Heart left ventricle (tissue), 16 donors: ENCODE results near the gene SLC17A5. TPM values are rescaled to one million over a fixed set of nuclear protein-coding genes. Genes with fewer than 3 reads are reported as not detected.

Experiments
- ATAC-seq, 4 donors: fragments of 200-7000 bp; cut with Tn5 transposase; one replicate each; pipeline ENCODE4 v1.9.1; 2020 to 2022; ENCODE audit warnings: moderate library complexity in 4 of 4, mild to moderate bottlenecking in 3 of 4, moderate number of reproducible peaks in 1 of 4
- DNase-seq, 5 donors: peaks; one replicate each; pipeline ENCODE4 v3.0.0-alpha.2; 2020
- H3K27ac ChIP-seq, 12 donors: fragments of 200-600 bp; sonication (generic) in 4 of 12; one replicate each; pipeline versions ENCODE4 v1.5.0 to v1.8.0; 2016 to 2022; ENCODE audit warnings: mild to moderate bottlenecking in 2 of 12
- H3K27me3 ChIP-seq, 9 donors: fragments of 200-600 bp; sonication (generic) in 2 of 9; one replicate each; pipeline versions ENCODE4 v1.5.1 to v1.8.0; 2016 to 2022; ENCODE audit warnings: mild to moderate bottlenecking in 3 of 9
- H3K36me3 ChIP-seq, 9 donors: fragments of 200-600 bp; sonication (generic) in 2 of 9; one replicate each; pipeline versions ENCODE4 v1.5.0 to v1.8.0; 2018 to 2022; ENCODE audit warnings: mild to moderate bottlenecking in 2 of 9
- H3K4me1 ChIP-seq, 12 donors: fragments of 200-600 bp; sonication (generic) in 4 of 12; one replicate each; pipeline versions ENCODE4 v1.5.0 to v1.8.0; 2016 to 2022; ENCODE audit warnings: mild to moderate bottlenecking in 3 of 12
- H3K4me3 ChIP-seq, 12 donors: fragments of 200-600 bp; sonication (generic) in 4 of 12; one replicate each; pipeline versions ENCODE4 v1.5.0 to v1.8.0; 2017 to 2022; ENCODE audit warnings: mild to moderate bottlenecking in 9 of 12, moderate library complexity in 4 of 12
- H3K9me3 ChIP-seq, 12 donors: fragments of 200-600 bp; sonication (generic) in 4 of 12; one replicate each; pipeline versions ENCODE4 v1.5.0 to v1.8.0; 2016 to 2022; ENCODE audit warnings: mild to moderate bottlenecking in 1 of 12
- CTCF ChIP-seq, 12 donors: fragments of 200-600 bp; sonication (generic) in 4 of 12; IDR thresholded peaks; one replicate each; pipeline versions ENCODE4 v1.5.0 to v1.8.0; 2018 to 2022; ENCODE audit warnings: antibody characterized with exemption in 12 of 12, mild to moderate bottlenecking in 5 of 12
- POLR2A ChIP-seq, 2 donors: fragments of 450-650 bp; IDR thresholded peaks; one replicate each; pipeline ENCODE4 v1.6.1; 2017; ENCODE audit warnings: antibody characterized with exemption in 2 of 2, mild to moderate bottlenecking in 2 of 2, moderate library complexity in 2 of 2
- WGBS, 4 donors: extraction: QIAGEN DNeasy Blood & Tissue Kit in 2 of 4; methylation state at CpG; one replicate each; pipeline versions ENCODE4 v1.1.5 to v1.1.7; 2013 to 2018; 5-methylcytosine and 5-hydroxymethylcytosine counted together
- intact Hi-C, 10 donors: fragments of 100-400 bp; cut with DNase I; formaldehyde crosslinking; loops; one replicate each; pipeline versions ENCODE4 v1.11.1 to v1.14.2; 2022
- polyA plus RNA-seq, 2 donors: library from polyadenylated mRNA; stranded (reverse); fragments of 200-250 nt; gene quantifications; one replicate each; pipeline ENCODE4 v1.2.3, GENCODE V29; 2013
- total RNA-seq, 9 donors: library from RNA; depleted of rRNA in 2 of 9; stranded (reverse); fragments of >200 nt in 2 of 9; fragmentation: NEBNext Ultra II Directional in 3 of 9; extraction: Animal tissue kit (Norgen Biotek cat#: 25700) in 3 of 9; gene quantifications; one replicate each; pipeline versions ENCODE4 v1.1.0 to v1.2.4, GENCODE V29; 2016 to 2023
- donor health status: ischemic (EF 13 %, LVEDD 7.1; RV severe dilation, severe dysfunction).
- donor health status: healthy with polysubstance abuse.
- donor health status: DM: no; HTN: yes; CAD: no.
- donor health status: DM: no; HTN: no; CAD: no.
- donor health status: ischemic (EF 25% LVEDD 6.9; RV normal size, moderate dysfunction).
- donor health status: ischemic (EF 25% LVEDD 5.7; RV mildly dilated, moderate dysfunction).
- donor health status: healthy.
- donor health status: DM: yes; HTN: yes; CAD: no.
- donor health status: ischemic (EF 35%, LVEDD 5.7; RV mildly dilated, moderate dysfunction).
- donor health status: nonischemic (EF 11% LVEDD 7.7; RV severe dilation, severe dysfunction).
- donor health status: DM: yes; HTN: yes; CAD: no.
- donor health status: PGD.
- donor health status: ischemic (EF 29% LVEDD 5.4; RV normal size, mild dysfunction).
- donor health status: nonischemic (EF 23%, LVEDD 6.1; RV moderate dilation, normal function).

SLC17A5 gene
- total and polyA plus RNA-seq, 11 donors = 2.1 to 10.6 (median 7.5) TPM

- H3K4me3 ChIP-seq = no peak overlapping the region
- ATAC-seq = no peak
- WGBS, 4 donors = 90 to 98% (median 93%) methylated on average over 1 of the region's 1 CpG
- no peaks in the 10 kb centered on the region for H3K36me3 ChIP-seq
- H3K27ac ChIP-seq = no peak overlapping the region
- TF ChIP-seq CTCF (IDR thresholded peaks at IDR 0.05) (no peak), POLR2A (IDR thresholded peaks at IDR 0.05) (no peak)
- H3K4me1 ChIP-seq = no peaks in the 10 kb centered on the region
- no peaks in the 10 kb centered on the region for H3K9me3 ChIP-seq
- H3K27me3 ChIP-seq = no peaks in the 10 kb centered on the region
- DNase-seq = no peak
- intact Hi-C loops = no loop called here
Measured at GRCh38 chr6:73547036-73547435, 106.8 kb downstream of the SLC17A5 start.

Other genes starting within 250 kb of the SLC17A5 start
- gene CGAS, start 201.7 kb downstream of the SLC17A5 start, total RNA-seq = 1 to 10 TPM in 6 of 9 donors, under 1 TPM in 3; 0.50 to 7.6 (median 1.2) TPM
- under 1 TPM; 0.38 to 0.55 TPM for gene CGAS, start 201.7 kb downstream of the SLC17A5 start, polyA plus RNA-seq
- gene MTO1, start 192.3 kb downstream of the SLC17A5 start, total RNA-seq = 10 to 100 TPM; 18.8 to 32.2 (median 23.7) TPM
- 10 to 100 TPM in 1 of 2 donors, 1 to 10 TPM in 1; 8.6 to 19.4 TPM for gene MTO1, start 192.3 kb downstream of the SLC17A5 start, polyA plus RNA-seq
- gene EEF1A1, start 133.0 kb downstream of the SLC17A5 start, total RNA-seq = 1,000 to 10,000 TPM in 8 of 9 donors, 100 to 1,000 TPM in 1; 975 to 3,337 (median 1,528) TPM
- gene EEF1A1, start 133.0 kb downstream of the SLC17A5 start, polyA plus RNA-seq = 1,000 to 10,000 TPM in 1 of 2 donors, 100 to 1,000 TPM in 1; 743 to 4,205 TPM
- gene CD109, start 42.2 kb upstream of the SLC17A5 start, total RNA-seq = 10 to 100 TPM in 7 of 9 donors, 1 to 10 TPM in 2; 6.9 to 30.5 (median 14.5) TPM
- gene CD109, start 42.2 kb upstream of the SLC17A5 start, polyA plus RNA-seq = 1 to 10 TPM; 1.9 to 9.3 TPM